ENCODE measurements around the gene IFNG-AS1. TPM values are rescaled to one million over a fixed set of nuclear protein-coding genes. Genes with fewer than 3 reads are reported as not detected.

Gene IFNG-AS1
- total RNA-seq: not detected

GRCh38 chr12:67989184-67989920, at the start of gene IFNG-AS1:
TSS of gene IFNG-AS1 (plus strand) at chr12:67989447.
- DNase-seq: no peak

- no peak for DNase-seq
These were observed 49.6 kb upstream of the IFNG-AS1 start for GRCh38 chr12:67939611-67940010.

GRCh38 chr12:67940780-67941243, 48.4 kb upstream of the IFNG-AS1 start:
- no peak for DNase-seq

DNA sequence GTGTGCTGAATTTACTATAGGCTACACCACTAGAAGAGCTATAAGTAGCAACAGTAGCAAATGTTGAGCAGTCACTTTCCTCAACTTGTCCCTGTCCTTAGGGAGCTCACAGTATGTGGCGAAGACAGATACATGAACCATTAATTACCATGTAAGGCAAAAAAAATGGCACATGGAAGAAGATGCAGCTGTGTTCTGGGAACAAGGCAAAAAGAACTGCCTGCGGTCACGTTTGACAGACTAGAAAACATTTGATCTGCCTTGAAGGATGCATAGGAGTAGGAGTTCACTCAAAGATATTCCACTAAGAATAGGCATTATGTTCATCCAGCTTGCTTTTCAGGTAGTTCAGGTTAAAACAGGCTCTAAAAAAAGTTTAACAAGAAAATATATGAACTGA, 46.5 kb upstream of the IFNG-AS1 start:
- DNase-seq: no peak

DNA sequence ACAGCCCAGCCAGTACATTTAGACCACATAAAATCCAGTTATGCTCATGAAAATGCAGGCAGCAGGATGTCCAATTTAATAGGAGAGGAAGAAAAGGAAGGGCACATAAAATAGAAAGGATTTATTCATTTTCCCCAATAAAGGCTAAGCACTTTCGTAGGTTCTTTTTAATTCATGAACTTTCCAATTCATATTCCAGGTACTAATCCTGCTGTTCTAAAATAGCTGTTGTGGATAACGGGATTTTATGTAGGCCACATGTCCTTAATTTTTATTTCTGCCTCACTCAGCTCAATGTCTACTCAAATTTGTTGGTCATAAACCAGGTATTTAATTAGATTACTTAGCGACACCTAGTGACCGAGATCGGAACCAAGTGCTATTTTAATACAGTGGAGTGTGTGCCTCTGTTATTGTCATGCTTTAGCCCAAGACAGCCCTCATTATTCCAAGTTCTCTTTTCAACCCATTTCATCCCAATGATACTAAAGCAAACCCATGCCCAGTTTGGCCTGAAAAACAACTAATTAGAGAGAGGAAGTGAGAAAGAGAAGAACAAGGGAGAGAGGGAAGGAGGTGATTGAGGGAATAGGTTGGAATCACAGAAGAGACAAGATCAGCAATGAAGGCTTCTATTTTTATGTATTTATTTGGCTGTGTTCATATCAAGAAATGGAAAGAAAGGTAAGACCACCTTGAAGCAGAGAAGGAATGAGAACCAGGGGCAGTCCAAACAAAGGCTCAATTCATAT, 45.9 kb upstream of the IFNG-AS1 start:
- no peak for DNase-seq

GRCh38 chr12:67944093-67944492, 45.2 kb upstream of the IFNG-AS1 start:
- DNase-seq: no peak

GRCh38 chr12:67952787-67953186, 36.5 kb upstream of the IFNG-AS1 start:
- DNase-seq: no peak

DNA sequence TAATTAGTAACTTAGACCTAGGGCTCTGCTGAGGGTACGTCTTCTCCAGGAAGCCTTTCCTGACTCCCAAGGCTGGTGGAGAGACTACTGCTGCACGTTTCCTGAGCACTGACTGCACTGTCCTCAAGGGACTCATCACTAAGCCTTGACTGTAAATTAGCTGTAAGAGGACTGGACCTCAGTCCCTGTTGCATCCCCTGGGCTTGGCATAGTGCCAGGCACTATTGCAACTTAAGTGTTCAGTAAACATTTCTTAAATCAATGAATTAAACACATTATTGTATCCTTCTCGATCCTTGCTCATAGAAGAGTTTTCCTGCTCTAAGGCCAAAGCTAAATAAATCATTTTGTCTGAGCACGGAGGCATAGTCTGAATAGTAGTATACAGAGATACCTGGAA, 31.9 kb upstream of the IFNG-AS1 start:
- no peak for DNase-seq

- DNase-seq: no peak
These were observed 31.1 kb upstream of the IFNG-AS1 start for GRCh38 chr12:67958187-67958586.

DNA sequence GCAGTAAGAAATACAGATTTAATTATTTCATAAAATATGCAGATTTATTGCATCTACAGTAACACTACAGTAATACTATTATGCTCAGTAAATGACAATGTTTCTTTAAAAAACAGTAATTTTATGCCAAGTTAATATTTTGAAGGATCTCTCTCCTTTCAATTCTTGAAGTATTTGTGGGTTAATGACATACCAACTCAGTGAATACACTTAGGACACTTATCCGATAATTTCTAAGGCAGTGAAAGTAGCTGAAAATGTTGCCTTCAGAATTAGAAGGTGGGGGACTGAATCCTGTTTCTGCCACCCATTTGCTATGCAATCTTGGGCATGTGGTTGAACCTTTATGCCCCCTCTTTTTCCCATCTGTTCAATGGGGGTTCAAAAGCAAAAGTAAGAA, 24.8 kb upstream of the IFNG-AS1 start:
- DNase-seq: no peak

- DNase-seq: no peak
These were observed 22.7 kb upstream of the IFNG-AS1 start for GRCh38 chr12:67966560-67966959.

GRCh38 chr12:67968321-67968720, 20.9 kb upstream of the IFNG-AS1 start:
- no peak for DNase-seq

DNA sequence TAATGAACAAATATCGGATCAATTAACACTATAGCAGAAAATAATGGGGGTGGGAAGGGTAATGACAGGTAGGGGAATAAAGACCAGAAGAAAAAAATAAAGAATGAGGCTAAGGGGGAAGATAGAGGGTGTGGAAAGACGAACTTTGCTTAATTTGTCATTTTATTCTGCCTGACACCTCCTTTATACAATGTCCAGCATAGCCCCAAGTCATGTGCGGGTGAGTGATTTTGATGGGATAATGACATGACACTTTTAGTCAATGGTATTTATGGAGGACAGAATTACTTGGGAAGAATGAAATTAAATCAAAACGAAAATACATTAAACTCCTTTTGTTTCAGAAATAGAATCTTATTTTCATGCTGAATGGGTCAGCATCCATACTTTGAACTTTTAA, 20.5 kb upstream of the IFNG-AS1 start:
- DNase-seq: no peak

GRCh38 chr12:67969134-67969802, 20.0 kb upstream of the IFNG-AS1 start:
- no peak for DNase-seq

DNA sequence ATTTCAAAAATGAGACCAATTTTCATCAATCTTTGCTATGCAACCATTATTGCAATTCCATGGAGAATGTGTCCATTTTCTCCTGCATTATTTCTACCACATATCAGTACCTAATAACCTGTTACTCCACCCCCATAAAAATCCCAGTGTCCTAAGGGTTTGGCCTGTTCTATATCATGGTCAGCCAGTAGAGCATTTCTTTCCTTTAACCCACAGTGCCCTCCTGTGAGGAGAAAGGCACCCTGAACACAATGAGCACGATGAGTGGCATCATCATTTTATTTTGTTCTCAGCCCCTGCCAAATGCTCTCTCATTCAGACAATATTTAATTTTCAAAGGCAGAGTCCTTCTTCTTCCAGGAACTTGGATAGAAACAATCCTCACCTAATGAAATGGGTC, 11.6 kb upstream of the IFNG-AS1 start:
- DNase-seq: no peak

- no peak for DNase-seq
These were observed 8.9 kb upstream of the IFNG-AS1 start for GRCh38 chr12:67980391-67980790.

DNA sequence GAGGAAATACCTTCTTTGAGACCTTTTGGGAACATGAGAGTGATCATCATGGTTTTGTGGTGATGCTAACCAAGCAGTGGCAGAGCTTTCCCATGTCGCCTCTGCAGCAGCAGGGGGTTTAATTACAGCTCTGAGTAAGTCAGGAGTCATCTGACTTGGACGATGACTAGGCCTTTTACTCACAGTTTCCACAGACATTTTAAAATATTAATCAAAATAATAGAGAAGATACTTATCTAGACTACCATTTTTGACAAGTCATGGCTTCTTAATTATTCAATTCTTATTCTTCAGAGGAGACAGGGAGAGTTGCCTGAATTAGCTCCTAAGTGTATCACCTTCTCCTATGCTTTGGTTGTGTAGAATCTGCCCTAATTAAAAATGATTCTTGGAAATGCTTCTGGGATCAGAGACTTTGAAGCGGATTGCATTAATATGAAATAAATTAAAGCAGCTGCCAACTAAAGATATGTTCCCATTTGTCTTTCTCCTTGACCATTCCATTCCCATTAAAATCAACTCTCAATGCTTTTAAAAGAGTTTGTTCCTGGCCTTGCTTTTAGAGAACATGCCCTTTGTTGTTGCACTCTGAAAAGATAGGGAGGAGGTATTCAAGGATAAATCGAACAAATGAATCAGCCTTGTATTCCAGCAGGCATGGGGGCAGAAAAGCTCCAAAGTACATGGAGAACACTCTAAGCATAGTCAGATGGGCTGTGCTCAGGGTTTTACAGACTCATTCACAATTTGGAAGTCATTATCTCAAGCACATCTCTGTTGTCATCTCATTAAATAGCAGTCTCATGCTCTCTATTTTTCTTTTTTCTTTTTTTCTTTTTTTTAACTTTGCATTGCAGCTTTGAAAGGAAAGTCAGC, 7.7 kb upstream of the IFNG-AS1 start:
- no peak for DNase-seq

DNA sequence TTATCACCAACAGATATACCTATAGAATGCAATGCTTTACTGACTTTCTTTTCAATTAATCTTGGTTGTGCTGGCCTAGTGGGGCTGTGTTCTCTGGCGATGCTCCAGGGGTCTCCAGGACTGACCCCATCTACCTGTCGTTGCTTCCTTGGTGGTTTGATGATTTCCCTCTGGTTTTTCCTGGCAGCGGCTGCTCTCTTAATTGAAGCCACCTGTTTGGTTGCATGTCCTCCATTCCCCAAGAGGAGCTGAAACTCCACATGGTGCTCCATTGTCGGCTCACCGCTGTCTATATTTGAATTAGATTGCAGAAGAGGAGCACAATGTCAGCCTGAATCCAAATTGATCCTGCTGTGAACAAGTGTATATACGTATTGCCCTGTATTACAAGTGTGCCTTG, 7.1 kb upstream of the IFNG-AS1 start:
- no peak for DNase-seq

GRCh38 chr12:67986632-67987031, 2.6 kb upstream of the IFNG-AS1 start:
- no peak for DNase-seq

DNA sequence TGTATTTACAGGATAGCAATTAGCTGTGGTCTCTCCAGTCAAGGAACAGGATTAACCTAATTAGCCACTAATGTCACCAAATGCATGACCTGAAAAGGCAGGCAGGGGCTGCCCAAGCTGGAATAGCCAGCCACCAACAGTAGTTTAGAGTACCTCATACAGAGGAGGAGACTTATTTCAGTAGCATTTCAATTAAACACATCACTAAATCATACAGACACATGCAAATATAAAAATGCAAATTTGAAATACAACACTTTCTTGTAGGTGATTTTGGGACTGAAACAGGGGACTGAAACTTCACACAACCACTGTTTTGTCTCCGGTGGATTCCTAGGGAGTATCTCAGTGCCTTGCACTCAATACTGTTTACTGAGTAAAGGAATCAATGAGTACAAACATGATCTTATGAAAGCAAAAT, 636 bp upstream of the IFNG-AS1 start:
- DNase-seq: no peak

DNA sequence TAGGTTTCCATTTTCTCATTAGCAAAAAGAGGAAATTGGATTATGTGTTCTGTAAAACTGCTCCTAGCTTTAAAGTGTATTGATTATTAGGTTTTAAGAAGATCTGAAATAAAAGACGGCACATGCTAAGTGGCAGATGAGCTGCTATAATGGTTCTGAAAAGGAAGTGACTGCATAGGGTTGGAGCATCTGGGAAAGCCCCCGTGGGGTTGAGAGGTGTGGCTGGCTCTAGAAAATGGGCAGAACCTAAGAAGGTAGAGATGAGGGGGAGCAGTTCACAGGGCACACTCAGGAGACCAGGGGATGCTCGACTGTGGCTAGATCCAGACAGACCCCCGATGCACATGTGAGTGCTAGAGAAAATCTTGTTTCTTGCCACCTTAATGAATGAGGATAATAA, 1.9 kb downstream of the IFNG-AS1 start:
- no peak for DNase-seq

- no peak for DNase-seq
These were observed 3.9 kb downstream of the IFNG-AS1 start for GRCh38 chr12:67993143-67993542.

All from occipital lobe (tissue), 2 donors.